ENCODE measurements around the gene EARS2.
"Not testable (repeated sequence)": the region's sequence is repeated elsewhere in the genome, so short reads cannot be mapped to it uniquely, and the experiment has no call there.

EARS2 gene

GRCh38 chr16:23556881-23557778 lies at the start of gene EARS2, which contains the start of gene UBFD1:
Gene EARS2 (minus strand): TSS chr16:23557350. CDS start chr16:23557343, 7 bp downstream.
Gene UBFD1 (plus strand): TSS chr16:23557727. CDS start chr16:23557743, 16 bp downstream.
- DNase-seq: peak; percentile 99
- in situ Hi-C loops (cut with HindIII; ENCODE audit: low pct_ligation_motif_present, low pct_unique_long_range_greater_than_20kb, low sequenced_read_pairs): no loop called here

GRCh38 chr16:23597003-23597756 lies 40.0 kb upstream of the EARS2 start:
- in situ Hi-C loops (cut with HindIII; ENCODE audit: low pct_ligation_motif_present, low pct_unique_long_range_greater_than_20kb, low sequenced_read_pairs): no loop called here
- peak; percentile 65 for DNase-seq

- in situ Hi-C loops (cut with HindIII; ENCODE audit: low pct_ligation_motif_present, low pct_unique_long_range_greater_than_20kb, low sequenced_read_pairs): no loop called here
- DNase-seq: peak; percentile 95
Observed at GRCh38 chr16:23595951-23596720, 39.0 kb upstream of the EARS2 start, which contains the start of gene NDUFAB1. Gene NDUFAB1 (minus strand): TSS chr16:23596316. CDS start chr16:23596290, 26 bp downstream.

GRCh38 chr16:23595246-23595950 lies 38.2 kb upstream of the EARS2 start:
- DNase-seq: peak; percentile 24
- in situ Hi-C loops (cut with HindIII; ENCODE audit: low pct_ligation_motif_present, low pct_unique_long_range_greater_than_20kb, low sequenced_read_pairs): no loop called here

- in situ Hi-C loops (cut with HindIII; ENCODE audit: low pct_ligation_motif_present, low pct_unique_long_range_greater_than_20kb, low sequenced_read_pairs): no loop called here
- DNase-seq: no peak
Observed at GRCh38 chr16:23594186-23594585, 37.0 kb upstream of the EARS2 start.

- no peak for DNase-seq
- in situ Hi-C loops (cut with HindIII; ENCODE audit: low pct_ligation_motif_present, low pct_unique_long_range_greater_than_20kb, low sequenced_read_pairs): no loop called here
Observed at GRCh38 chr16:23590181-23590580, 33.0 kb upstream of the EARS2 start.

GRCh38 chr16:23587726-23588125 lies 30.6 kb upstream of the EARS2 start:
- DNase-seq: peak; percentile 12
- in situ Hi-C loops (cut with HindIII; ENCODE audit: low pct_ligation_motif_present, low pct_unique_long_range_greater_than_20kb, low sequenced_read_pairs): no loop called here

- in situ Hi-C loops (cut with HindIII; ENCODE audit: low pct_ligation_motif_present, low pct_unique_long_range_greater_than_20kb, low sequenced_read_pairs): no loop called here
- DNase-seq: no peak
Observed at GRCh38 chr16:23584186-23585076, 27.3 kb upstream of the EARS2 start.

- in situ Hi-C loops (cut with HindIII; ENCODE audit: low pct_ligation_motif_present, low pct_unique_long_range_greater_than_20kb, low sequenced_read_pairs); DNase-seq: not testable (repeated sequence)
Observed at GRCh38 chr16:23583271-23583670, 26.1 kb upstream of the EARS2 start.

GRCh38 chr16:23581764-23582163 lies 24.6 kb upstream of the EARS2 start:
- no peak for DNase-seq
- in situ Hi-C loops (cut with HindIII; ENCODE audit: low pct_ligation_motif_present, low pct_unique_long_range_greater_than_20kb, low sequenced_read_pairs): no loop called here

- DNase-seq: no peak
- in situ Hi-C loops (cut with HindIII; ENCODE audit: low pct_ligation_motif_present, low pct_unique_long_range_greater_than_20kb, low sequenced_read_pairs): no loop called here
Observed at GRCh38 chr16:23580391-23580790, 23.2 kb upstream of the EARS2 start.

- in situ Hi-C loops (cut with HindIII; ENCODE audit: low pct_ligation_motif_present, low pct_unique_long_range_greater_than_20kb, low sequenced_read_pairs): no loop called here
- no peak for DNase-seq
Observed at GRCh38 chr16:23579371-23579770, 22.2 kb upstream of the EARS2 start.

- in situ Hi-C loops (cut with HindIII; ENCODE audit: low pct_ligation_motif_present, low pct_unique_long_range_greater_than_20kb, low sequenced_read_pairs): no loop called here
- no peak for DNase-seq
Observed at GRCh38 chr16:23578101-23578830, 21.1 kb upstream of the EARS2 start.

- DNase-seq: no peak
- in situ Hi-C loops (cut with HindIII; ENCODE audit: low pct_ligation_motif_present, low pct_unique_long_range_greater_than_20kb, low sequenced_read_pairs): no loop called here
Observed at GRCh38 chr16:23577493-23577892, 20.3 kb upstream of the EARS2 start.

- in situ Hi-C loops (cut with HindIII; ENCODE audit: low pct_ligation_motif_present, low pct_unique_long_range_greater_than_20kb, low sequenced_read_pairs): no loop called here
- no peak for DNase-seq
Observed at GRCh38 chr16:23575834-23576233, 18.7 kb upstream of the EARS2 start.

GRCh38 chr16:23573817-23574216 lies 16.7 kb upstream of the EARS2 start:
- in situ Hi-C loops (cut with HindIII; ENCODE audit: low pct_ligation_motif_present, low pct_unique_long_range_greater_than_20kb, low sequenced_read_pairs): no loop called here
- no peak for DNase-seq

- in situ Hi-C loops (cut with HindIII; ENCODE audit: low pct_ligation_motif_present, low pct_unique_long_range_greater_than_20kb, low sequenced_read_pairs): no loop called here
- DNase-seq: no peak
Observed at GRCh38 chr16:23572394-23572793, 15.2 kb upstream of the EARS2 start.
